Stimulated activated CD4-positive, alpha-beta T cell treated with anti-CD3 and anti-CD28 coated beads, Interleukin-12 subunit alpha, Interleukin-12 subunit beta, amount 100 ng/mL, for 24 hours (primary cell): ENCODE data around the gene LGR6.
"Not testable (repeated sequence)": the region's sequence is repeated elsewhere in the genome, so short reads cannot be mapped to it uniquely, and the experiment has no call there.

Source experiments
- DNase-seq, 2 experiments: peaks; one replicate each; pipeline ENCODE4 v3.0.0-alpha.2; 2020; ENCODE audit warnings: low read depth in 2 of 2

LGR6 gene

DNA sequence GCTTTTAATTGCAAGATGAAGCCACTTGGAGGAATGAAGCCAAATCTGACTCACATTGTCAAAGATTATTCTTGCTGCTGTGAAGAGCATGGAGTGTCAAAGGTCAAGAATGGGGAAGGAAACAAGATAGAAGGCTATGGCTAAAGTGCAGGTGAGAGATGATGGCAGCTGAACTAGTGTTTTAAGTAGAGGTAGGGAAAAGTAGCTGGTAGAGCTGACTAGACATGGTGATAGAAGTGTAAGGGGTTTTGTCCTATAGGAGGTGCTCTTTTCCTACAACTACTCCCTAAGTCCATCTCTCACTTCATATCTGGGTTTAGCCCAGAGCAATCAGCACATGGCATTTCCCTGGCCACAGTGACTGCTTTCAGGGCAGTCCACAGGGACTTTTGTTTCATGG, 136.3 kb downstream of the LGR6 start:
- no peak for DNase-seq

DNA sequence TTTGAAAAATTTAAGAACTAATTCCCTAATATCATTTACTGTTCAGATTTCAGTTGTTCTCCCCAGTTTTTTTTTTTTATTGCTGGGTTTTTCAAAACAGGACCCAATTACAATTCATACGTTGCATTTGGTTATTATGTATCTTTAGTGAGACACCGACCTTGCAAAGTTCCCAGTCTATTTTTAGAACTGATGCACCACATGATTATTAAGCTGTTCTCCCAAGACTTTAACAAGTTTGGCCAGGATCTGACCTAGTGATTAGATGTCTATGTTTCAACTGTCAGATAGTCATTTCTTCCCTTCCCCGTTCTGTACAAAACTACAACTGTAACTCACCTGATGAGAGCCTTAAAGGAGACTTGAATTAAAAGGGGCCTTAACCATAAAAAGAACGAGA, 140.3 kb downstream of the LGR6 start:
- DNase-seq = no peak

DNA sequence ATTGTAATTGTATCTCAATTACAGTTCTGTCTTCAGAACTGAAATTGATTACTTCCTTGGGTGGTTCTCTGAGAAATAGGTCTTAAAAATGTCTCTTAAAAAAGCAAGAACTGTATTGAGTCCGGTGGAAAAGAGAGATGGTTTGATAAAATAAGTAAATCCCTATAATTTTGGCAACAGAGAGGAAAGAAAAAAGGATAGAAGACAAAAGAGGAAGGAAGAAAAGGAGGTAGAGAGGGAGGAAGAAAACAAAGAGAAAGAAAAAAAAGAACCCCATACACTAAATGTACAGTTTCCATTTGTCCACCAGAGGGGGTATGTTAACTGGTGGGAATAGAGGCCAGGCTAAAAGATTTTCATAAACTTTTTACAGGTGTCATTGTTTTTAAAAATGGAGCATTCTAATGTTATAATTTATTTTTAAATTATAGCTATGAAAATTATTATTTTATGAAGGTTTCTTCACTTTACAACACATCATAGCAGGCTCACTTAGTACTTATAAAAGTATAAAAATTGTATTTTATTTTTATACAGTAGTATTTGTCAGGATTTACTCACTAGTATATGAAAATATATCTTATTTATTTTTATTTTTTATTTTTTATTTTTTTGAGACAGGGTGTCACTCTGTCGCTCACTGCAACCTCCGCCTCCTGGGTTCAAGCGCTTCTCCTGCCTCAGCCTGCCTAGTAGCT, 150.2 kb downstream of the LGR6 start:
- DNase-seq = no peak

DNA sequence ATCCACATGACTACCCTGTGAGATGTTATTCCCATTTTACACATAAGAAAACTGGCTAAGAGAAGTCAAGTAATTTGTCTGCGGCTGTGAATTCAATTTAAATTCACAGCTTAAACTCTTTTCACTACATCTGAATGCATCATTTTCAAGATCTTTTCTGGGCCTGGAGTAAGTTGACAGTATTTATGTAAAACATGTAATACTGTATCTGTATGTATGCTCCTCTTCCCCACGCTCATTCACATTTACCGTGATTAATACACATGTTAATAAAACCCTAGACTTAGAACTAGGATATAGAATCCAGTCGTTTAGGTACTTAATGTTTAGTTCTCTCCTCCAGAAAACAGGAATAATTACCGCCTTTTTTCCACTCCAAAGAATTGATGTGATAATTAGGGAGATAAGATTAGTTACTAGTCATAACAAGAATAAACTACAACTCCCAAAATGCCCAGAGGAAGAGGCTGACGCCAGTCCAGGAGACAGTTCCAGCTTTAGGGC, 154.5 kb downstream of the LGR6 start:
- no peak for DNase-seq

DNA sequence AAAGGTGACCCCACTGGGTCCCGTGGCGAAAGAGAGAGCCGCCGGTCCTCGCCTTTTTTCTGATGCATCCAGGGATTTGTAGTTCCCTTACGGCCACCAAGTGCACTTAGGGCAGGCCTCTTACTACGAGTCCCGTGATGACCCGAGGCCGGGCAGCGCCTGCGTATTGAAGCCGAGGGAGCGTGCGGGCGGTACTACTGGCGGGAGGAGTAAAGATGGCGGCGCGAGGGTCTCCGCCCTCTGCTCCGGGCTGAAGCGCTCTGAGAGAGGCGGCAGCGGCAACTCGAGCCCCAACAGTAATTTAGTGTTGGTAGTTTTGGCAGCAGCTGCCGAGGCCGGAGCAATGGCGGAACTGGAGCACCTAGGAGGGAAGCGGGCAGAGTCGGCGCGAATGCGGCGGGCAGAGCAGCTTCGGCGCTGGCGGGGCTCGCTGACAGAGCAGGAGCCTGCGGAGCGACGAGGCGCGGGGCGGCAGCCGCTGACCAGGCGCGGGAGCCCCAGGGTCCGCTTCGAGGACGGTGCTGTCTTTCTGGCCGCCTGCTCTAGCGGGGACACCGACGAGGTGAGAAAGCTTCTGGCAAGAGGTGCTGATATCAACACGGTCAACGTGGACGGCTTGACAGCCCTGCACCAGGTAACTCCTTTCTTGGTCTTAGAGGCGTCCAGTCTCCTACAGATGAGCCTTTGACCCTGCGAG, 155.1 kb downstream of the LGR6 start, which contains the start of gene PPP1R12B:
Gene PPP1R12B (plus strand): TSS at position 191 of the 697 bp plus-strand sequence. CDS start 153 bp downstream, at position 344.
- peak; percentile 89 to 93 for DNase-seq

DNA sequence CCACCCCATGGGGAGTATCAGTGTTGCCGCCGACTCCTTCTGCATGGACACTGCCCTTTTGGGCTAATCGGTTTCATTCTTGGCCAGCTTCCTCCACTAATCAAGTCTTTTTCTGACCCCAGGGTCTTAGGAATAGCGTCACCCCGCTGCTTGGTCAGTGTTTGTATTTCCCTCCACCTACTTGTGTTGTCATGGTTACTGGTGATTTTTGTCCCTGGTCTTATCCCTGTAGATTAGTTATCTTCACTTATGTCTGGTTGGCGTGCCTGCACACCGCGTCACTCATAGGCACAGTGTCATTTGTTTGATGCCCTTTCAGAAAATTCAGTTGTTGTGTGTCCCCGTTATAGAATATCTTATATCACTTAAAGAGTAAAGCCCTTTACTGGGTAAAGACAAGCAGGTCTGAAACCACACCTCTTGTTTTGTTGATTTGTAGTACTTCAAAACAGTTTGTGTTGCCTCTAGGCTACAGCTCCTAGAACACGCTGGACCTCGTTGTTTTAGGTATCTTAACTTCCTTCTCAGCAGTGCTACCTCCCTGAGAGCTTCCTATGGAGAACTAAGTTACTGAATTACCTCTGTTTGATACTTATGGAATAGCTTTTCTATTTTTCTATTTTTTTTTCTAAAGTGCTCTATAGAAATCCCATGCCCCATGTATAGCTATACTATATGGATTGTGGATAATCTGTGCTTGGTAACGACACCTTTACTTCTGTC, 155.8 kb downstream of the LGR6 start:
- DNase-seq = no peak

DNA sequence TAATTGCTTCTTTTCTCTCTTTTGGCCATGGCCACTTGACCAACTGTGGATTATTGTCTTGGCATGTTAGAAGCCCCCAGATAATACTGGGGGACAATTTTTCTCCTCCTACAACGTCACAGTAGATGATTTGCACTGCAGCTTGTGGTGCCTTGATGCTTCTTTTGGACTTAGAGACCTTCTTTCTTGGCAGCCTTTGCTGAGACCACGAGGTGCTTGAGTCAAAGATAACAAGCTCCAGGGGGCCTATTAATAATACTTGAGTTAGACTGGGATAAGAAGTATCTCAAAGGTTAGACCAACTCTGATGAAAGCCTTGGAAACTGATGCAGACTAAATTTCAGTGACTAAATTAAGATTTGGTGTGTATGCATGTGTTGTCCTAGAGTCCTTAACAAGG, 158.1 kb downstream of the LGR6 start:
- no peak for DNase-seq

DNA sequence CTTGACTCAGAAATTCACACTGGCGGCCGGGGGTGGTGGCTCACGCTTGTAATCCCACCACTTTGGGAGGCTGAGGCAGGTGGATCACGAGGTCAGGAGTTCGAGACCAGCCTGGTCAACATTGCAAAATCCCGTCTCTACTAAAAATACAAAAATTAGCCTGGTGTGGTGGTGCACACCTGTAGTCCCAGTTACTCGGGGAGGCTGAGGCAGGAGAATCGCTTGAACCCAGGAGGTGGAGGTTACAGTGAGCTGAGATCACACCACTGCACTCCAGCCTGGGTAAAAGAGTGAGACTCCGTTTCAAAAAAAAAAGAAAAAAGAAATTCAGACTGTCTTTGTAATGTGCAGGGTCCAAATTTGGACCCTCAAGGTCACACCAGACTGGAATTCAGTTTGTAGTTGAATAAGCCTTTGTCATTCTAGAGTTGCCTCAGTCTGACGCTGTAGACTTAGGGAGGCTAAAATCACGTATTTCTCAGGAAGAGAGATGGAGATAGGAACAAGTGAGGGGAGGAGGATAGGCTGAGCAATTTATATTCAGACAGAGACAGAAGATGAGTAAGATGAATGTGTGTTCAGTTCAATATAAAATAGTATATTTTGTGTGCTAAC, 159.1 kb downstream of the LGR6 start:
- DNase-seq = not testable (repeated sequence)

DNA sequence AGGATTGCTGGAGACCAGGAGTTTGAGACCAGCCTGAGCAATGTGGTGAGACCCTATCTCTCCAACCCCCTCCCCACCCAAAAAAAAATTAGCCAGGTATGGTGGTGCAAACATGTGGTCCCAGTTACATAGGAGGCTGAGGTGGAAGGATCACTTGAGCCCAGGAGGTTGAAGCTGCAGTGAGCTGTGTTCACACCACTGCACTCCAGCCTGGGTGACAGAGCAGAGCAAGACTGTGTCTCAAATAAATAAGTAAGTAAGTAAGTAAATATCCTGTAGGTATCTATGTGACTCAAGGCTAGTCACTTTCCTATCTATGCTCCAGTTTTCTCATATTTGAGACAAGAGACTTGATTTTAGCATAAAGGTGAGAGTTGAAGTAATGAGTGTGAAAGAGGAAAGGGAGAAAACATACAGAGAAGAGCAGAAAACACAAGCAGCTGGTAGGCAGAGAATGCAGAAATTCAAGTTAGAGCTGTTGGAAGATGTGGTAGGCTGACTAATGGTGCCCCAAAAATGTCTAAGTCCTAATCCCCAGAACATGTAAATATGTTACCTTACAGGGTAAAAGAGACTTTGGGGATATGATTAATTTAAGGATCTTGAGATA, 162.4 kb downstream of the LGR6 start:
- DNase-seq = no peak

DNA sequence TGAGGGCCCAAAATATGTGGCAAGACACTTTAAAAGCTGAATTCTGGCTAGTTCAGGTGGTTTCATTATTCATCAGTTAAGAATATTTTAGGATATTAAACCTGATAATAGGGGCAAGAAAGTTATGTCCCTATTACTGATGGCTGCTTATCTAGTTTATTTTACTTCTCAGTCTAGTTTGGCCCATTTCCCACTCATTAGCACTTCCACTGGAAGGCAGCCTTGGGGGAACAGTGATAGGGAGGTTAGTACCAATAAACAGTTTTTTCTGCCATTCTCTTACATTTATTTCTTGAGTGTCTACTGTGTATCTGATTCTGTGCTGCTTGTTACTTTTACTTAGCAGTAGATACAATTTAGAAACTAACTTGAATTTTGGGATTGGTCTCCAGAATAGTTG, 163.9 kb downstream of the LGR6 start:
- DNase-seq = no peak

DNA sequence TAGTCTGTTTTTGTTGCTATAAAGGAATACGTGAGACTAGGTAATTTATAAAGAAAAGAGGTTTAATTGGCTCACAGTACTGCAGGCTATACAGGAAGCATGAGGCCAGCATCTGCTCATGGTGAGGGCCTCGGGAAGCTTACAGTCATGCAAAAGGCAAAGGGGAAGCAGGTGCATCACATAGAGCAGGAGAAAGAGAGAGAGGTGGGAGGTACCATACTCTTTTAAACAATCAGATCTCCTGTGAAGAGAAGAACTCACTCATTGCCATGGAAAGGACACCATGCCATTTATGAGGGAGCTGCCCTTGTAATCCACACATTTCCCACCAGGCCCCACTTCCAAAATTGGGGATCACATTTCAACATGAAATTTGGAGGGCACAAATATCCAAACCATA, 167.6 kb downstream of the LGR6 start:
- DNase-seq = no peak

DNA sequence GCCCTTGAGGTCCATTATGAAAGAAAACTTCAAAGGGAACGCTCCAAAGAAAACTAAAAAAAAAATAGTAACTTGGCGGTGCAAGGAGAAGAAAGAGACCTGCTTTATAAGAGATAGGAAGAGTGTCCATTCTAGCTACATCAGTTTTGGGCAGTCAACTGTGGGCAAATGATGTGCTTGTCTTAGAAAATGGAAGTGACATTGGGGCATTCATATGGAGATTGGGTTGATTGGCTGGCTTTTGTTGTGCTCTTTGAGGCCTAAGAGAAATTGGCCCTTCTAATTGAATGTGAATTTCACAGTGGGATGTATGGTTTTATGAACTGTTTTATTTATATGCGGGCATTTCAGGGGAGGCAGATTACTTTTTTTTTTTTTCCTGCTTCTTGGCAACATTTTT, 168.1 kb downstream of the LGR6 start:
- no peak for DNase-seq

DNA sequence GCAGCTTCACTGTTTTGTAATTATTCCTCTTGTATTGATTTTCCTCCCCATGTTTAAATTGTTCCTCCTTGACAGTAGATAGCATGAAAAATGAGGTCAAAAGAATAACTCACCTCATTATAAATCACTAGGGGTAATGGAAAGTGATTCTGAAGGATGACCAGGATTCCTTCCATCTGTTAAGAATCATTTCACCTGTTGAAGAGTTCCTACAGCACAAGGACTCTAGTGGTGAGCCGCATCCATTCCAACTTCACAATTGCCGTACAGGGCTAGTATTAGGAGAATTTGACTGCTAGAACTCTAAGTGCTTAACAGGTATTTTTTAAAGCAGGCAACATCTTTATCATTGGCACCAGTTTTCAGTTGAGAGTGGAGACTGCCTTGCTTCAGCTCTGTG, 168.6 kb downstream of the LGR6 start:
- no peak for DNase-seq

DNA sequence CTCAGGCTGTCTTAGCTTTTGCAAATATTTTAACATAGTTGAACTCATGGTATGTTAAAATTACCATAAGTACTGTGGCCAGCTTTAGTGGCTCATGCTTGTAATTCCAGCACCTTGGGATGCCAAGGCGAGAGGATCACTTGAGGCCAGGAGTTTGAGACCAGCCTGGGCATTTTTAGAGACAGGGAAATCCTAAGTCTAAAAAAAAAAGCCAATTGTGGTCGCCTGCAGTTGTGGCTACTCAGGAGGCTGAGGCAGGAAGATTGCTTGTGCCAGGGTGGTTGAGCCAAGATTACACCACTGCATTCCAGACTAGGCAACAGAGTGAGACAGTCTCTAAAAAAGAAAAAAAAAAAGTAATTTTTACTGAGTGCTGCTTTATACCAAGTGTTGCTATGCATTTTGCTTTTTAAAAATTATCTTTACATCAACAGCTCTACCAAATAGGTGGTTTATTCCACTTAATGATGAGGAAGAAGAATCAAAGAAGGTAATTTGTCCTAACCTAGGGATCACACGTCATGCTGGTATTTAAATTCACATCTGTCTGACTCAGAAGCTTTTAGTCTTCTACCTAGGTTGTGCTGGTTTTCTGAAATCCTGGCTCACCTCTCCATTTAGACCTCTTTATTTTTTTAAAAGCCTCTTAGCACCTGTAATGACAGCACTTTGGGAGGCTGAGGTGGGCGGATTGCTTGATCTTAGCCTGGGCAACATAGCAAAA, 171.7 kb downstream of the LGR6 start:
- no peak for DNase-seq

DNA sequence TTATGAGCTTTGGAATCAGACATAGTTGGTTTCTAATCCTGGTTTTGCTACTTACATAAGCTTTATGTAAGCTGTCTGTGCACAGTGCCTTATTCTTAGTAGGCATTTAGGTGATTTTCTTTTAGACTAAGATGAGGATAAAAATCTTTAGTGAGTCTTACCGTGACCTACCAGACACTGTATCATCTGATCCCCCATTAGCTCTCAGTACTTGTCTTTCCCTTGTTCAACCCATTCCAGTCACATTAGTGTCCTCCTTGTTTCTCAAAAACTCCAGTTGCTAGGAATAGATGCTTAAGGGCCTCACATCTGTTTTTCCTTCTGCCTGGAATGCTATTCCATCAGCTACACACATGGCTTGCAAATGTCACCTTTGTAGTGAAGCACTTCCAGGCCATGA, 173.7 kb downstream of the LGR6 start:
- no peak for DNase-seq
